Neuronal stem cell (in vitro differentiated cells): ENCODE measurements around the gene ARHGAP22.

Source experiments
- DNase-seq: peaks from one replicate; pipeline ENCODE4 v3.0.0-alpha.2; 2013; ENCODE audit warnings: low spot score
- H2AFZ ChIP-seq: one replicate; pipeline ENCODE4 v1.6.1; 2013; ENCODE audit warnings: mild to moderate bottlenecking, low read length, inconsistent platforms
- H2AK5ac ChIP-seq: 2 replicates; pipeline ENCODE4 v1.6.1; 2013; ENCODE audit warnings: low read depth, mild to moderate bottlenecking, inconsistent platforms, low read length, moderate library complexity, mixed read lengths
- H2BK120ac ChIP-seq: 2 replicates; pipeline ENCODE4 v1.6.1; 2013; ENCODE audit warnings: low read depth, mild to moderate bottlenecking, inconsistent platforms, low read length, moderate library complexity, mixed read lengths
- H2BK12ac ChIP-seq: one replicate; pipeline ENCODE4 v1.6.1; 2013; ENCODE audit warnings: low read length, inconsistent platforms
- H2BK15ac ChIP-seq: 2 replicates; pipeline ENCODE4 v1.6.1; 2013; ENCODE audit warnings: mild to moderate bottlenecking, low read length, inconsistent platforms, mixed read lengths
- H2BK5ac ChIP-seq: one replicate; pipeline ENCODE4 v1.6.1; 2013; ENCODE audit warnings: inconsistent platforms, mild to moderate bottlenecking, low read length, moderate library complexity
- H3K14ac ChIP-seq: one replicate; pipeline ENCODE4 v1.6.1; 2013; ENCODE audit warnings: low read length, inconsistent platforms
- H3K18ac ChIP-seq: 2 replicates; pipeline ENCODE4 v1.6.1; 2013; ENCODE audit warnings: low read length, inconsistent platforms
- H3K23ac ChIP-seq: 2 replicates; pipeline ENCODE4 v1.6.1; 2013; ENCODE audit warnings: low read depth, mild to moderate bottlenecking, mixed read lengths, low read length, inconsistent platforms; ENCODE audit not compliant: poor library complexity
- H3K27ac ChIP-seq: replicated peaks from 3 replicates; pipeline ENCODE4 v1.5.1; 2013; ENCODE audit warnings: low read length, inconsistent platforms
- H3K27me3 ChIP-seq, 3 experiments: 2 replicates each; pipeline ENCODE4 v1.6.1; 2013; ENCODE audit warnings: low read length in 3 of 3, mild to moderate bottlenecking in 2 of 3, inconsistent platforms in 1 of 3, low read depth in 1 of 3, mixed read lengths in 1 of 3, moderate library complexity in 1 of 3; ENCODE audit not compliant: control insufficient read depth in 3 of 3, insufficient read depth in 3 of 3
- H3K36me3 ChIP-seq, 2 donors: replicated peaks in 1 of 2; 2 replicates each; pipeline ENCODE4 v1.6.1; 2013; ENCODE audit warnings: low read length in 2 of 2; ENCODE audit not compliant: control insufficient read depth in 2 of 2, insufficient read depth in 2 of 2
- H3K4ac ChIP-seq: 2 replicates; pipeline ENCODE4 v1.6.1; 2013; ENCODE audit warnings: inconsistent platforms, mild to moderate bottlenecking, low read length, moderate library complexity
- H3K4me1 ChIP-seq, 2 donors: 1 replicate in 1 of 2; 2 replicates in 1 of 2; pipeline ENCODE4 v1.6.1; 2013; ENCODE audit warnings: low read length in 2 of 2, low read depth in 1 of 2; ENCODE audit not compliant: control insufficient read depth in 2 of 2, insufficient read depth in 1 of 2
- H3K4me2 ChIP-seq: one replicate; pipeline ENCODE4 v1.6.1; 2013; ENCODE audit warnings: mild to moderate bottlenecking, low read length, inconsistent platforms; ENCODE audit not compliant: insufficient read depth, poor library complexity, severe bottlenecking
- H3K4me3 ChIP-seq, 2 donors: 2 replicates each; pipeline ENCODE4 v1.5.1; 2013; ENCODE audit warnings: low read length in 2 of 2, mild to moderate bottlenecking in 2 of 2, inconsistent platforms in 1 of 2, moderate library complexity in 1 of 2
- H3K79me1 ChIP-seq: one replicate; pipeline ENCODE4 v1.6.1; 2013; ENCODE audit warnings: low read depth, mild to moderate bottlenecking, inconsistent platforms, low read length, moderate library complexity
- H3K9ac ChIP-seq: one replicate; pipeline ENCODE4 v1.6.1; 2013; ENCODE audit warnings: mild to moderate bottlenecking, low read depth, low read length, inconsistent platforms; ENCODE audit not compliant: poor library complexity
- H3K9me3 ChIP-seq, 2 donors: replicated peaks in 1 of 2; 2 replicates each; pipeline versions ENCODE3 to v1.6.1; 2013; ENCODE audit warnings: low read length in 2 of 2, mild to moderate bottlenecking in 2 of 2, inconsistent platforms in 1 of 2, low read depth in 1 of 2, mixed read lengths in 1 of 2, moderate library complexity in 1 of 2; ENCODE audit not compliant: control insufficient read depth in 2 of 2, insufficient read depth in 1 of 2
- H4K8ac ChIP-seq: one replicate; pipeline ENCODE4 v1.6.1; 2013; ENCODE audit warnings: low read depth, mild to moderate bottlenecking, inconsistent platforms, low read length, moderate library complexity
- H4K91ac ChIP-seq: one replicate; pipeline ENCODE4 v1.6.1; 2013; ENCODE audit warnings: low read length, low read depth, mild to moderate bottlenecking, inconsistent platforms; ENCODE audit not compliant: poor library complexity
- WGBS, 2 donors: extraction: QIAGEN DNeasy Blood & Tissue Kit; methylation state at CpG; one replicate each; pipeline ENCODE4 v1.1.7; 2013; ENCODE audit warnings: missing lambda C conversion rate in 2 of 2, mixed read lengths in 1 of 2; ENCODE audit not compliant: insufficient read length in 2 of 2, insufficient replicate concordance in 1 of 2; ENCODE audit errors: extremely low coverage in 2 of 2; 5-methylcytosine and 5-hydroxymethylcytosine counted together

The ARHGAP22 gene

DNA sequence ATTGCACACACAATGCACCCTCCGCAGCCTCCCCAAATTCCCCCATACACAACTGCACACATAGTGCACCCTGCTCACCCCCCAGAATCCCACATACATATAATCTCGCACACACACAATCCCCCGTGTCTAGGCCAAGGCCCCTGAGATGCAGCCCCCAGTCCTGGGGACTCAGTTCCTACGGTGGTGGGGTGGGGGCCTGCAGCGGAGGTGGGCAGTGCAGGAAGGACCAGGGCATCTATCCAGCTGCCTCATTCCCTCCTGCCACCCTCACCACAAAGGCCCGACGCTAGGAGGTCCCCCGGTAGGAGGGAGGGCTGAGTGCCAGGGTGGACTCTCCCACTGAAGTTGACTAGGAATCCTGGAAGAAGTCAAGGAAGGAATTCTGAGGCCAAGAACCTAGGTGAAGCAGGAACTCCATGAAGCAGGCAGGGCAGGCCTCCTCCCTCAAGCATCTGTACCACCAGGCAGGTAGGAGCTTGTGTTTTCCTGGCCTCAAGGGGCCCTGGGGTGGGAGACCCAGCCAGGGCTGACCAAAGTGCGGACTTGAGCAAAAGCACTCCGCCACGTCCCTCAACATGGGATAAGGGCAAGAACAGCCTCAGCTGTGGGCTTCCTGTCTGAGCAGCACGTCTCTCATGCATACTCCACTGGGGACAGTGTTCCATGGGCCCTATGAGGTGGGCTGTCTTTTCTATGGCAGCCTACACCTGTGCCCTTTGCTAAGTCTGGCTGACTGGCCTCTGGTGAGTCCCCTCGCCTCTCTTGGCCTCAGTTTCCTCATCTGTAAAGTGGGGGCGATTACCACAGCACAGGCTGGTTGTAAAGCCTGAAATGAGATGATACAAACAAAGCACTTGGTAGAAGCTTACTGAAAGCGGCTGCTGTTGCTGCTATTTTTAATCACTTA, 152.6 kb downstream of the ARHGAP22 start:
- WGBS, 2 donors: no CpG with 5 or more reads among the region's 15 CpGs

GRCh38 chr10:48450741-48451466, 154.0 kb downstream of the ARHGAP22 start:
- no peak overlapping the region for H2AFZ ChIP-seq
- no peak overlapping the region for H3K27ac ChIP-seq
- no peak overlapping the region for H2BK5ac ChIP-seq
- no peak overlapping the region for H4K8ac ChIP-seq
- H3K14ac ChIP-seq: peak overlapping the region; percentile 99
- H3K36me3 ChIP-seq: no peaks in the 10 kb centered on the region
- no peaks in the 10 kb centered on the region for H3K27me3 ChIP-seq
- H2BK12ac ChIP-seq: no peak overlapping the region
- no peak overlapping the region for H3K4me2 ChIP-seq
- no peak overlapping the region for H2AK5ac ChIP-seq
- no peaks in the 10 kb centered on the region for H3K9me3 ChIP-seq
- WGBS, 2 donors: no CpG with 5 or more reads among the region's 43 CpGs
- no peak overlapping the region for H3K4me3 ChIP-seq
- no peak overlapping the region for H2BK120ac ChIP-seq
- H3K79me1 ChIP-seq: peaks cover 4% of the 10 kb centered on the region
- H3K4ac ChIP-seq: no peak overlapping the region
- H4K91ac ChIP-seq: no peak overlapping the region
- no peaks in the 10 kb centered on the region for H3K4me1 ChIP-seq
- peak overlapping the region; percentile 77 for H3K9ac ChIP-seq
- no peak overlapping the region for H3K23ac ChIP-seq
- DNase-seq: no peak
- no peak overlapping the region for H2BK15ac ChIP-seq
- peak overlapping the region; percentile 57 for H3K18ac ChIP-seq

More for the DNA sequence above, 152.6 kb downstream of the ARHGAP22 start:
- Histone ChIP-seq H2BK15ac (no peak overlapping the region), H2AFZ (no peak overlapping the region), H3K18ac (no peak overlapping the region), H2BK120ac (no peak overlapping the region), H3K27me3 (no peaks in the 10 kb centered on the region), H3K4me1 (peaks cover 0 to 5% of the 10 kb centered on the region in 2 donors), H3K23ac (no peak overlapping the region), H4K91ac (no peak overlapping the region), H2BK5ac (no peak overlapping the region), H3K4ac (no peak overlapping the region), H3K36me3 (no peaks in the 10 kb centered on the region), H4K8ac (no peak overlapping the region), H3K9ac (no peak overlapping the region), H3K4me2 (no peak overlapping the region), H2AK5ac (no peak overlapping the region), H3K79me1 (peaks cover 4% of the 10 kb centered on the region), H3K14ac (no peak overlapping the region), H2BK12ac (no peak overlapping the region), H3K9me3 (no peaks in the 10 kb centered on the region), H3K27ac (no peak overlapping the region), H3K4me3 (no peak overlapping the region)
- DNase-seq: no peak

GRCh38 chr10:48450233-48450740, 154.6 kb downstream of the ARHGAP22 start:
- H3K4me3 ChIP-seq: peak overlapping the region in 1 of 2 donors; percentile 23
- peak overlapping the region; percentile 73 for H2BK12ac ChIP-seq
- H4K8ac ChIP-seq: no peak overlapping the region
- no peak overlapping the region for H2AFZ ChIP-seq
- no peak overlapping the region for H4K91ac ChIP-seq
- H3K4me1 ChIP-seq: peaks cover 0 to 4% of the 10 kb centered on the region in 2 donors
- no peaks in the 10 kb centered on the region for H3K9me3 ChIP-seq
- peak overlapping the region; percentile 57 for H3K18ac ChIP-seq
- no CpG with 5 or more reads among the region's 49 CpGs for WGBS, 2 donors
- H3K27me3 ChIP-seq: no peaks in the 10 kb centered on the region
- no peak overlapping the region for H3K9ac ChIP-seq
- H2BK120ac ChIP-seq: no peak overlapping the region
- no peak overlapping the region for H3K27ac ChIP-seq
- H3K36me3 ChIP-seq: no peaks in the 10 kb centered on the region
- peak overlapping the region; percentile 21 for H2AK5ac ChIP-seq
- DNase-seq: no peak
- peak overlapping the region; percentile 82 for H2BK5ac ChIP-seq
- peaks cover 4% of the 10 kb centered on the region for H3K79me1 ChIP-seq
- no peak overlapping the region for H3K4me2 ChIP-seq
- H3K4ac ChIP-seq: no peak overlapping the region
- peak overlapping the region; percentile 80 for H3K23ac ChIP-seq
- H2BK15ac ChIP-seq: no peak overlapping the region
- H3K14ac ChIP-seq: peak overlapping the region; percentile 39
